NT2/D1 (cell line): Measurements from ENCODE around the gene KRTAP2-1.
"Not testable (repeated sequence)": the region's sequence is repeated elsewhere in the genome, so short reads cannot be mapped to it uniquely, and the experiment has no call there.

Experiments used
- DNase-seq: peaks from one replicate; pipeline ENCODE4 v3.0.0-alpha.2; 2011; ENCODE audit warnings: low read depth, low spot score
- H3K27me3 ChIP-seq: 2 replicates; pipeline ENCODE4 v1.6.0; 2011; ENCODE audit warnings: mild to moderate bottlenecking; ENCODE audit not compliant: insufficient read length, insufficient read depth
- H3K36me3 ChIP-seq: 2 replicates; pipeline ENCODE4 v1.6.1; 2011; ENCODE audit warnings: mild to moderate bottlenecking, low read length, mixed read lengths; ENCODE audit not compliant: insufficient read depth, insufficient read length
- H3K4me1 ChIP-seq: 2 replicates; pipeline ENCODE4 v1.5.1; 2011; ENCODE audit not compliant: insufficient read depth, insufficient read length
- H3K4me3 ChIP-seq: 2 replicates; pipeline ENCODE4 v1.5.1; 2011; ENCODE audit warnings: low read depth; ENCODE audit not compliant: insufficient read length
- H3K9ac ChIP-seq: 2 replicates; pipeline ENCODE4 v1.6.0; 2011; ENCODE audit warnings: low read depth; ENCODE audit not compliant: insufficient read length
- H3K9me3 ChIP-seq: 2 replicates; pipeline ENCODE4 v1.5.1; 2011; ENCODE audit warnings: mild to moderate bottlenecking, low read length; ENCODE audit not compliant: insufficient read depth
- SUZ12 ChIP-seq: IDR thresholded peaks from 2 replicates; pipeline ENCODE4 v1.6.1; 2011; ENCODE audit not compliant: insufficient read length, insufficient read depth; ENCODE audit errors: extremely low read depth
- YY1 ChIP-seq: IDR thresholded peaks from 2 replicates; pipeline ENCODE4 v1.6.1; 2011; ENCODE audit not compliant: insufficient read length, insufficient read depth
- ZNF274 ChIP-seq: IDR thresholded peaks from 2 replicates; pipeline ENCODE4 v1.6.1; 2011; ENCODE audit warnings: mild to moderate bottlenecking, low read depth, low read length

KRTAP2-1 gene, protein sequence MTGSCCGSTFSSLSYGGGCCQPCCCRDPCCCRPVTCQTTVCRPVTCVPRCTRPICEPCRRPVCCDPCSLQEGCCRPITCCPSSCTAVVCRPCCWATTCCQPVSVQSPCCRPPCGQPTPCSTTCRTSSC

DNA sequence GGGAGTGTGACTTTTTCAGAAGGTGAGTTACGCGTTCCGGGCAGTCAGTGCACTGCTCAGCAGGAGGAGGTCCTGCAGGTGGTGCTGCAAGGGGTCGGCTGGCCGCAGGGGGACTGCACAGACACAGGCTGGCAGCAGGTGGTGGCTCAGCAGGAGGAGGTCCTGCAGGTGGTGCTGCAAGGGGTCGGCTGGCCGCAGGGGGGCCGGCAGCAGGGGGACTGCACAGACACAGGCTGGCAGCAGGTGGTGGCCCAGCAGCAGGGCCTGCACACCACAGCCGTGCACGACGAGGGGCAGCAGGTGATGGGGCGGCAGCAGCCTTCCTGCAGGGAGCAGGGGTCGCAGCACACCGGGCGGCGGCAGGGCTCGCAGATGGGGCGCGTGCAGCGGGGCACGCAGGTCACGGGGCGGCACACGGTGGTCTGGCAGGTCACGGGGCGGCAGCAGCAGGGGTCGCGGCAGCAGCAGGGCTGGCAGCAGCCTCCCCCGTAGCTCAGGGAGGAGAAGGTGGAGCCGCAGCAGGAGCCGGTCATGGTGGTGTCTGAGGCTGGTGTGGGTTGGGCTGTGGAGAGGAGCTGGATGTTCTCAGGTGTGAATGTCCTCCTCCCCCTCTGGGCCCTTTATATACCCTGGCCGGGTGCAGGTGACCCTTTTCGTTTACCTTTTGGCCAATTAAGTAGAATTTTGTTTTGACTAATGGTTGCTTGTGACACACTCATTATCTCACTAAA lies at the start of gene KRTAP2-1:
Gene KRTAP2-1 (minus strand): TSS at position 582 of the 731 bp plus-strand sequence. CDS start 49 bp downstream, at position 533.
- not testable (repeated sequence) for H3K27me3 ChIP-seq, H3K4me3 ChIP-seq, H3K4me1 ChIP-seq, H3K9me3 ChIP-seq, DNase-seq, H3K9ac ChIP-seq, H3K36me3 ChIP-seq

DNA sequence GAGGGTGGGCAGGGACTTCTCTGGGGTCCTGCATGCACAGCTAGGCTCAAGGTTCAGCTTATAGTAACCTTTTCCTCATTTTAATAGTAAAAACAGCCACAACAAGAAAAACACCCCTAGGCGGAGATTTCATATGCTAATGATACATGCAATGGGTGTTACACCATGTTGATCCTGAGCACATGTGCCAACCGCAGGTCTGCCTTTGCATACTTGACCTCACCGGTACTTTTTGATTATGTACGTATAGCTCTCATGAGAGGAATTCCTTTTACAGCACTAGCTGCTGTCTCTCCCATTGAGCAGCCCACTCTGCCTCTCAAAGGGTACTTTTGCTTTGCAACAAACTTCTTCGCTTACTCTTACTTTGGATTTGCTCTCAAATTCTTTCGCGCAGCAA lies 48.9 kb upstream of the KRTAP2-1 start:
- TF ChIP-seq YY1 (no peak), SUZ12 (no peak), ZNF274 (no peak)

GRCh38 chr17:41088760-41089352 lies 41.7 kb upstream of the KRTAP2-1 start:
- not testable (repeated sequence) for H3K9ac ChIP-seq, H3K36me3 ChIP-seq, H3K4me1 ChIP-seq, H3K4me3 ChIP-seq, H3K27me3 ChIP-seq, DNase-seq
- H3K9me3 ChIP-seq, result peaks cover 24% of the 10 kb centered on the region; the same call in 1 of the 2 replicates

More for the DNA sequence above, 48.9 kb upstream of the KRTAP2-1 start:
- H3K36me3 ChIP-seq, result no peaks in the 10 kb centered on the region
- H3K9me3 ChIP-seq, result peaks cover 29% of the 10 kb centered on the region; the same call in 1 of the 2 replicates
- no peak overlapping the region for H3K4me3 ChIP-seq
- no peak for DNase-seq
- no peaks in the 10 kb centered on the region for H3K27me3 ChIP-seq
- H3K4me1 ChIP-seq, result no peaks in the 10 kb centered on the region
- no peak overlapping the region for H3K9ac ChIP-seq

GRCh38 chr17:41084100-41084856 lies 37.2 kb upstream of the KRTAP2-1 start, which contains the start of gene KRTAP4-7:
Gene KRTAP4-7, plus strand, starts transcription at chr17:41084150. Its CDS starts 57 bp downstream, at chr17:41084207.
- H3K27me3 ChIP-seq, H3K9ac ChIP-seq, H3K4me1 ChIP-seq, H3K4me3 ChIP-seq, H3K36me3 ChIP-seq, H3K9me3 ChIP-seq, DNase-seq: not testable (repeated sequence)

- not testable (repeated sequence) for H3K4me1 ChIP-seq, H3K36me3 ChIP-seq, H3K27me3 ChIP-seq, H3K9ac ChIP-seq, DNase-seq, H3K9me3 ChIP-seq, H3K4me3 ChIP-seq
Measured at GRCh38 chr17:41083427-41083826, 36.3 kb upstream of the KRTAP2-1 start.

- no peaks in the 10 kb centered on the region for H3K27me3 ChIP-seq
- TF ChIP-seq SUZ12 (no peak), YY1 (no peak), ZNF274 (no peak)
- no peak for DNase-seq
Measured at GRCh38 chr17:41082626-41083025, 35.5 kb upstream of the KRTAP2-1 start.

DNA sequence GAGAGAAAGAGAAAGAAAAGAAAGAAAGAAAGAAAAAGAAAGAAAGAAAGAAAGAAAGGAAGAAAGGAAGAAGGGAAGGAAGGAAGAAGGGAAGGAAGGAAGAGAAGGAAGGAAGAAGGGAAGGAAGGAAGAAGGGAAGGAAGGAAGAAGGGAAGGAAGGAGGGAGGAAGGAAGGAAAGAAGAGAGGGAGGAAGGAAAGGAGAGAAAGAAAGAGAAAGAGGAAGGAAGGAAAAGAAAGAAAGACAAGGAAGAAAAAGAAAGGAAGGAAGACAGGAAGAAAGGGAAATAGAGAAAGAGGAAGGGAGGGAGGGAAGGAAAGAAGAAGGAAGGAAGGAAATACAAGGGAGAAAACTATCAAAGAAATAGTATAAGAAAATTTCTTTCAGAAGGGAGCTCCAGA lies 29.7 kb upstream of the KRTAP2-1 start:
- Histone ChIP-seq H3K9ac (no peak overlapping the region), H3K27me3 (no peaks in the 10 kb centered on the region), H3K9me3 (no peaks in the 10 kb centered on the region), H3K36me3 (no peaks in the 10 kb centered on the region), H3K4me1 (no peaks in the 10 kb centered on the region), H3K4me3 (no peak overlapping the region)
- DNase-seq, result no peak
- TF ChIP-seq SUZ12 (no peak), ZNF274 (no peak), YY1 (no peak)

More at GRCh38 chr17:41082626-41083025, 35.5 kb upstream of the KRTAP2-1 start:
- no peaks in the 10 kb centered on the region for H3K36me3 ChIP-seq
- H3K9ac ChIP-seq, result no peak overlapping the region
- no peaks in the 10 kb centered on the region for H3K9me3 ChIP-seq
- no peak overlapping the region for H3K4me3 ChIP-seq
- no peaks in the 10 kb centered on the region for H3K4me1 ChIP-seq
